Caco-2 (cell line): ENCODE measurements around the gene GNG7. TPM values are rescaled to one million over a fixed set of nuclear protein-coding genes. Genes with fewer than 3 reads are reported as not detected.

Experiments used
- BruUV-seq: library from RNA; stranded (reverse); fragments of 400-500 nt; replicated peaks from 2 replicates; lab custom pipeline; 2021; lab: Mats Ljungman, UMichigan
- CTCF ChIA-PET: fragments of 300-600 bp; sonication (Branson Sonifier 250); formaldehyde crosslinking; loops from one replicate; lab custom pipeline; 2022; ENCODE audit warnings: antibody characterized with exemption; lab: Charles Lee
- POLR2A ChIA-PET: fragments of 300-600 bp; sonication (Branson Sonifier 250); formaldehyde crosslinking; loops from one replicate; lab custom pipeline; 2022; ENCODE audit warnings: antibody characterized with exemption; lab: Charles Lee
- DNase-seq, 2 experiments: peaks; one replicate each; pipeline versions ENCODE4 v3.0.0 to v3.0.0-alpha.2; 2020 to 2022
- H3K27me3 ChIP-seq: replicated peaks from 2 replicates; pipeline ENCODE4 v1.6.0; 2011; ENCODE audit warnings: low read length; ENCODE audit not compliant: control insufficient read depth, insufficient read depth
- H3K36me3 ChIP-seq: 2 replicates; pipeline ENCODE4 v1.5.1; 2011; ENCODE audit warnings: low read length; ENCODE audit not compliant: control insufficient read depth, insufficient read depth
- H3K4me1 ChIP-seq: fragments of 250-450 bp; sonication (Bioruptor Pico); 2 replicates; pipeline ENCODE4 v1.5.1; 2020; ENCODE audit warnings: mild to moderate bottlenecking
- H3K4me3 ChIP-seq: 2 replicates; pipeline ENCODE4 v1.5.1; 2011; ENCODE audit warnings: low read depth, mild to moderate bottlenecking, control low read depth, low read length
- H3K9me3 ChIP-seq: fragments of 250-450 bp; sonication (Bioruptor Pico); 2 replicates; pipeline ENCODE4 v1.5.1; 2020; ENCODE audit warnings: mild to moderate bottlenecking, moderate library complexity
- H3K27ac Mint-ChIP-seq: one replicate; pipeline ENCODE4 v1.8.0; 2022; ENCODE audit warnings: mixed read lengths; ENCODE audit not compliant: unreplicated experiment
- H3K27me3 Mint-ChIP-seq: one replicate; pipeline ENCODE4 v1.8.0; 2022; ENCODE audit warnings: mixed read lengths; ENCODE audit not compliant: insufficient read depth, unreplicated experiment
- H3K36me3 Mint-ChIP-seq: one replicate; pipeline ENCODE4 v1.8.0; 2022; ENCODE audit warnings: mild to moderate bottlenecking, mixed read lengths; ENCODE audit not compliant: insufficient read depth, unreplicated experiment
- H3K4me1 Mint-ChIP-seq: one replicate; pipeline ENCODE4 v1.8.0; 2022; ENCODE audit warnings: low read depth, mixed read lengths; ENCODE audit not compliant: unreplicated experiment
- H3K4me3 Mint-ChIP-seq: one replicate; pipeline ENCODE4 v1.8.0; 2022; ENCODE audit warnings: mild to moderate bottlenecking, moderate library complexity, mixed read lengths; ENCODE audit not compliant: unreplicated experiment
- H3K9me3 Mint-ChIP-seq: one replicate; pipeline ENCODE4 v1.8.0; 2022; ENCODE audit warnings: mixed read lengths; ENCODE audit not compliant: unreplicated experiment
- CTCF ChIP-seq, 2 experiments: fragments of 200-600 bp in 1 of 2; IDR thresholded peaks; 1 replicate in 1 of 2; 2 replicates in 1 of 2; pipeline versions ENCODE4 v1.5.1 to v1.8.0; 2011 to 2022; ENCODE audit warnings: antibody characterized with exemption in 1 of 2, control low read depth in 1 of 2, inconsistent platforms in 1 of 2, low read depth in 1 of 2, low read length in 1 of 2, mild to moderate bottlenecking in 1 of 2, moderate library complexity in 1 of 2; ENCODE audit not compliant: insufficient read depth in 1 of 2, severe bottlenecking in 1 of 2, unreplicated experiment in 1 of 2
- intact Hi-C: fragments of 100-400 bp; cut with micrococcal nuclease; formaldehyde crosslinking; loops from one replicate; pipeline ENCODE4 v1.10.0; 2022; ENCODE audit not compliant: unreplicated experiment
- total RNA-seq: library from RNA; stranded (reverse); gene quantifications from 2 replicates; pipeline ENCODE4 v1.2.3, GENCODE V29; 2022

GNG7 gene
- total RNA-seq, 1 experiment from 2014 or later: 0.43 TPM

GRCh38 chr19:2527171-2527570, 175.3 kb downstream of the GNG7 start:
- no peak overlapping the region for H3K27ac Mint-ChIP-seq
- peaks cover 35% of the 10 kb centered on the region for H3K4me1 ChIP-seq
- no TSS peak for BruUV-seq
- peaks cover 8% of the 10 kb centered on the region for H3K4me1 Mint-ChIP-seq
- H3K27me3 Mint-ChIP-seq: no peaks in the 10 kb centered on the region
- ChIA-PET CTCF (no interaction called here), POLR2A (interaction anchor here (1.4 kb wide), 1 partner anchor 51 kb away, joined by 4 read pairs; the partner anchor contains the start of gene GADD45B)
- H3K4me3 ChIP-seq: no peak overlapping the region
- no peak for DNase-seq
- no peaks in the 10 kb centered on the region; the same call in 1 of the 2 replicates for H3K9me3 ChIP-seq
- intact Hi-C loops: loop anchor here (5.0 kb wide), 1 partner anchor 50 kb away; the partner anchor contains the start of gene GADD45B
- H3K36me3 ChIP-seq: no peaks in the 10 kb centered on the region
- H3K9me3 Mint-ChIP-seq: no peaks in the 10 kb centered on the region
- no peaks in the 10 kb centered on the region for H3K27me3 ChIP-seq
- no peak overlapping the region for H3K4me3 Mint-ChIP-seq
- TF ChIP-seq CTCF (IDR thresholded peaks at IDR 0.05; ENCODE audit: insufficient read depth in 1 of 2, low read depth in 1 of 2, low read length in 1 of 2, severe bottlenecking in 1 of 2, unreplicated experiment in 1 of 2): no peak
- H3K36me3 Mint-ChIP-seq: no peaks in the 10 kb centered on the region

GRCh38 chr19:2524840-2525723, 177.4 kb downstream of the GNG7 start:
- peak overlapping the region; percentile 9; the same call in 1 of the 2 replicates for H3K4me3 ChIP-seq
- H3K36me3 Mint-ChIP-seq: no peaks in the 10 kb centered on the region

More at GRCh38 chr19:2524840-2525723, 177.4 kb downstream of the GNG7 start:
- peak; percentile 49 to 73 for DNase-seq
- POLR2A ChIA-PET: interaction anchor here (1.0 to 1.4 kb wide), 2 partner anchors 18 to 49 kb away, joined by 4 to 17 read pairs; partner anchors contain the start of gene GADD45B
- CTCF ChIA-PET: interaction anchor here (0.6 to 1.1 kb wide), 2 partner anchors 40 to 41 kb away, joined by 3 to 4 read pairs; no protein-coding TSS in a partner anchor
- H3K9me3 Mint-ChIP-seq: no peaks in the 10 kb centered on the region
- peaks cover 43% of the 10 kb centered on the region for H3K4me1 ChIP-seq
- no peaks in the 10 kb centered on the region for H3K36me3 ChIP-seq
- H3K9me3 ChIP-seq: no peaks in the 10 kb centered on the region
- H3K27me3 ChIP-seq: no peaks in the 10 kb centered on the region
- peak overlapping the region; percentile 32 for H3K27ac Mint-ChIP-seq
- peak overlapping the region; percentile 24 for H3K4me3 Mint-ChIP-seq
- H3K27me3 Mint-ChIP-seq: no peaks in the 10 kb centered on the region
- no TSS peak for BruUV-seq
- H3K4me1 Mint-ChIP-seq: peaks cover 6% of the 10 kb centered on the region
- no peak for TF ChIP-seq CTCF (IDR thresholded peaks at IDR 0.05; ENCODE audit: insufficient read depth in 1 of 2, low read depth in 1 of 2, low read length in 1 of 2, severe bottlenecking in 1 of 2, unreplicated experiment in 1 of 2)
- intact Hi-C loops: loop anchor here (5.0 kb wide), 1 partner anchor 48 kb away; the partner anchor contains the start of gene GADD45B
